Measurements from ENCODE around the gene KIF16B. TPM values are rescaled to one million over a fixed set of nuclear protein-coding genes. Genes with fewer than 3 reads are reported as not detected.

KIF16B gene
- total RNA-seq, 3 donors from 2014 or later = 23.8 to 47.9 (median 36.9) TPM

DNA sequence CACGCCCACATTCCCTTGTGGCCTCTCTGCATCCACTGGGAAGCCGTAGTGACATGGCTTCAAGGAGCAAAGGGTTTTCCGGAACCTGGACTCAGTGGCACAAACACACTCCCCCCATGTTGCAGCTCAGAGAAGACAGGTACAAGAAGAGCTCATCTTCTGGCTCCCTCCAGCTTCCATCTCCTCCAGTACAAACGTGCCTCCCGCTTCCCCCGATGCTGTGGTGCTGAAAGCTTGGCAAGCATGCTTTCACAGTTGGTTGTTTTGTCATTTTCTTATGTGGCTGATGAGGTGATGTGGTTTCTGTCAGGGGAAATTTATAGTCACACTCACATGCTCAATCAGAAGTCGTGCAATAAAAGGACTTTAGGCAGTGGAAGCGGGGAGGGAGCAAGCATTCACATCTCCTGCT lies 258.5 kb downstream of the KIF16B start:
- no peak for DNase-seq (ENCODE audit: low spot score in 2 of 2)
- H3K4me1 ChIP-seq = no peaks in the 10 kb centered on the region
- intact Hi-C loops (cut with DNase I; ENCODE audit: low total_unique reads) = no loop called here
- H3K36me3 ChIP-seq = no peaks in the 10 kb centered on the region
- no peak overlapping the region for H3K27ac ChIP-seq
- TF ChIP-seq, protein P1, sequence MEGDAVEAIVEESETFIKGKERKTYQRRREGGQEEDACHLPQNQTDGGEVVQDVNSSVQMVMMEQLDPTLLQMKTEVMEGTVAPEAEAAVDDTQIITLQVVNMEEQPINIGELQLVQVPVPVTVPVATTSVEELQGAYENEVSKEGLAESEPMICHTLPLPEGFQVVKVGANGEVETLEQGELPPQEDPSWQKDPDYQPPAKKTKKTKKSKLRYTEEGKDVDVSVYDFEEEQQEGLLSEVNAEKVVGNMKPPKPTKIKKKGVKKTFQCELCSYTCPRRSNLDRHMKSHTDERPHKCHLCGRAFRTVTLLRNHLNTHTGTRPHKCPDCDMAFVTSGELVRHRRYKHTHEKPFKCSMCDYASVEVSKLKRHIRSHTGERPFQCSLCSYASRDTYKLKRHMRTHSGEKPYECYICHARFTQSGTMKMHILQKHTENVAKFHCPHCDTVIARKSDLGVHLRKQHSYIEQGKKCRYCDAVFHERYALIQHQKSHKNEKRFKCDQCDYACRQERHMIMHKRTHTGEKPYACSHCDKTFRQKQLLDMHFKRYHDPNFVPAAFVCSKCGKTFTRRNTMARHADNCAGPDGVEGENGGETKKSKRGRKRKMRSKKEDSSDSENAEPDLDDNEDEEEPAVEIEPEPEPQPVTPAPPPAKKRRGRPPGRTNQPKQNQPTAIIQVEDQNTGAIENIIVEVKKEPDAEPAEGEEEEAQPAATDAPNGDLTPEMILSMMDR (IDR thresholded peaks at IDR 0.05) = no peak
- TF ChIP-seq POLR2A (IDR thresholded peaks at IDR 0.05) (no peak), POLR2AphosphoS5 (IDR thresholded peaks at IDR 0.05) (no peak)
- H3K27me3 ChIP-seq = no peaks in the 10 kb centered on the region
- H3K4me3 ChIP-seq = no peak overlapping the region
- H3K9me3 ChIP-seq = no peaks in the 10 kb centered on the region

DNA sequence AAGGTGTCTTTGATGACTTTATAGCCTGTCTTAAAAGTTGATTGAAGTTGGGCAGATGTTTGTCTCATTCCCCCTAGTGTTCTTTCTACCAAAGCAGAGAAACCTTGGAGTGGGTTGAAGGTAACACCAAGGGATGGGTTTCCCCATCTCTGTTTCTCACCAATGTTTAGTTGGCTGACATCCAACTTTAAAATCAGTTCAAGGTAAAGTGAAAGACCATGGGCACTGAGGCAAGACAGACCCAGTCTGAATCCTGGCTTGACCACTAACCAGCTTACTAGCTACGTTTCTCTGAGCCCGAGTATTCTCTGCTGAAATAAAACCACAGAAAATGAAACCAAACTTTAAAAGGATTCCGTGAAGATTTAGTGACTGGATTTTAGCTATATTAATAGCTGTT lies 258.9 kb downstream of the KIF16B start:
- TF ChIP-seq POLR2AphosphoS5 (IDR thresholded peaks at IDR 0.05) = no peak
- no peak for TF ChIP-seq POLR2A (IDR thresholded peaks at IDR 0.05)
- TF ChIP-seq, protein P1 (IDR thresholded peaks at IDR 0.05) = no peak
- Histone ChIP-seq H3K36me3 (no peaks in the 10 kb centered on the region), H3K4me3 (no peak overlapping the region), H3K4me1 (no peaks in the 10 kb centered on the region), H3K27ac (no peak overlapping the region), H3K9me3 (no peaks in the 10 kb centered on the region), H3K27me3 (no peaks in the 10 kb centered on the region)
- intact Hi-C loops (cut with DNase I; ENCODE audit: low total_unique reads) = no loop called here
- no peak for DNase-seq (ENCODE audit: low spot score in 2 of 2)

DNA sequence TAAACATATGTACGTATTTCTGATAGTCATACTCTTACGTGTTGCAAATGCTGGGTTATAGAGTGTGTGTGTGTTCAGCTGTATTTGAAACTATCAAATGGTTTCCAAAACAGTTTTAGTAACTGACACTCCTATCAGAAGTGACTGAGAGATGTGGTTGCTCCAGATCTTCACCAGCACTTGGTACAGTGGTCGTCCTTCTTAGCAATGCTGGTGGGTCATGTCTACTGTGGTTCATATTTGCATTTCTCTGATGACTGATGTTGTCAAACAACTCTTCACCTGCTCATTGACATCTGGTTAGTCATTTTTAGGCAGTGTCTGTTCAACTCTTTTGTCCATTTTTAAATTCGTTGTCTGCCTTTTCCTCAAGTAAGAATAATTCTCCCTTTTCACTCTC lies 259.3 kb downstream of the KIF16B start:
- TF ChIP-seq POLR2AphosphoS5 (IDR thresholded peaks at IDR 0.05) (no peak), POLR2A (IDR thresholded peaks at IDR 0.05) (no peak)
- TF ChIP-seq, protein P1 (IDR thresholded peaks at IDR 0.05) = no peak
- Histone ChIP-seq H3K27me3 (no peaks in the 10 kb centered on the region), H3K36me3 (no peaks in the 10 kb centered on the region), H3K27ac (no peak overlapping the region), H3K4me3 (no peak overlapping the region), H3K4me1 (no peaks in the 10 kb centered on the region), H3K9me3 (no peaks in the 10 kb centered on the region)
- intact Hi-C loops (cut with DNase I; ENCODE audit: low total_unique reads) = no loop called here
- DNase-seq (ENCODE audit: low spot score in 2 of 2) = no peak

DNA sequence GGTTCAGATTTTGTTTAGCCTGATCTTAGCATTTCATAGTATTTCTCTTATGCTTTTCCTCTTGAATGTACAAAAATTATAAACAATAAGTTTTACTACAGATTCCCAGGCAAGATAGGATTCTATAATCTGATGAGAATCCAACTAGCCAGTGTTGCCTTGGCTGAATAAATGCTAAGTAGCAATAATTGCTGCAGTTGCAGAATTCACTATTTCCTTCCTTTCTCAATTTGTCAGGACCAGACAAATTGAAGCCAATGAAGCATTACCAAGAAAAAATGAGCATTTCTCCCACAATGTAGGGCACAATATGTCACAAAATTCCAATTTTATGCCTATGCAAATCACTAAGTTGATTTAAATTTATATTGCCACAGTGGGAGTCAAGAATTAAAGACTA lies 260.2 kb downstream of the KIF16B start:
- H3K27ac ChIP-seq = no peak overlapping the region
- H3K36me3 ChIP-seq = no peaks in the 10 kb centered on the region
- no peak for DNase-seq (ENCODE audit: low spot score in 2 of 2)
- no peak overlapping the region for H3K4me3 ChIP-seq
- H3K9me3 ChIP-seq = no peaks in the 10 kb centered on the region
- H3K4me1 ChIP-seq = no peaks in the 10 kb centered on the region
- H3K27me3 ChIP-seq = no peaks in the 10 kb centered on the region
- TF ChIP-seq POLR2A (IDR thresholded peaks at IDR 0.05) (no peak), POLR2AphosphoS5 (IDR thresholded peaks at IDR 0.05) (no peak)
- TF ChIP-seq, protein P1 (IDR thresholded peaks at IDR 0.05) = no peak
- intact Hi-C loops (cut with DNase I; ENCODE audit: low total_unique reads) = no loop called here

DNA sequence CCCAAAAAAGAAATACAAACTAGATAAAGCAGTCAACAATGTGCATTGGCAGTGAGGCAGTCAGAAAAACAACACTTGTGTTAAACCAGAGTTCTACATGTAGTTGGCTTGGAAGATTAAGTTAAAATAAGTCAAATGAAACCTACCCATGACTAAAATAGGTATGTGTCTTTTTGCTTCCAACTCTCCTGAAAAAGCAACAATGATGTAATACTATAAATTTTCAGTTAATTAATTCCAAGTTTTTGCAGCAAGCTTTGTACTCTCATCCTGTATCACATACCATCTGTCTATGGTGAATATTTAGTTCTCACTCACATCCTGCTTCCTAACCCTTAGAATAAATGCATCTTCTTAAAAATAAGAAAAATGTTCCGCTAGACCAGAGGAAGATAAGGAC lies 261.5 kb downstream of the KIF16B start:
- H3K4me3 ChIP-seq = no peak overlapping the region
- intact Hi-C loops (cut with DNase I; ENCODE audit: low total_unique reads) = no loop called here

More for the DNA sequence above, 261.5 kb downstream of the KIF16B start:
- H3K4me1 ChIP-seq = no peaks in the 10 kb centered on the region
- H3K9me3 ChIP-seq = no peaks in the 10 kb centered on the region
- H3K27me3 ChIP-seq = no peaks in the 10 kb centered on the region
- no peak for DNase-seq (ENCODE audit: low spot score in 2 of 2)
- TF ChIP-seq POLR2AphosphoS5 (IDR thresholded peaks at IDR 0.05) = no peak
- TF ChIP-seq, protein P1 (IDR thresholded peaks at IDR 0.05) = no peak
- no peak for TF ChIP-seq POLR2A (IDR thresholded peaks at IDR 0.05)
- H3K36me3 ChIP-seq = no peaks in the 10 kb centered on the region
- no peak overlapping the region for H3K27ac ChIP-seq

Measured in breast epithelium (tissue), 4 donors.